GM23338 (cell line): ENCODE data around the gene TOP2A. TPM values are rescaled to one million over a fixed set of nuclear protein-coding genes. Genes with fewer than 3 reads are reported as not detected.

Experiments
- ATAC-seq: fragments of 200-7000 bp; cut with Tn5 transposase; 3 replicates; pipeline ENCODE4 v1.9.1; 2020
- DNase-seq: peaks from one replicate; pipeline ENCODE4 v3.0.0-alpha.2; 2015; ENCODE audit warnings: low spot score
- H2AFZ ChIP-seq: fragments of 200-600 bp; sonication (generic); 2 replicates; pipeline ENCODE4 v1.8.0; 2016; ENCODE audit warnings: antibody characterized with exemption, mild to moderate bottlenecking, moderate library complexity
- H3F3A ChIP-seq: fragments of 200-600 bp; sonication (generic); replicated peaks from 2 replicates; pipeline ENCODE4 v1.8.0; 2017; ENCODE audit warnings: antibody characterized with exemption, mixed run types, low read depth
- H3K27ac ChIP-seq: fragments of 200-600 bp; sonication (generic); 2 replicates; pipeline ENCODE4 v1.6.1; 2016; ENCODE audit warnings: low read depth
- H3K27me3 ChIP-seq: fragments of 200-600 bp; sonication (generic); 2 replicates; pipeline ENCODE4 v1.8.0; 2016; ENCODE audit warnings: mild to moderate bottlenecking, mixed run types, moderate library complexity; ENCODE audit not compliant: insufficient read depth
- H3K36me3 ChIP-seq: fragments of 200-600 bp; sonication (generic); 2 replicates; pipeline ENCODE4 v1.8.0; 2016; ENCODE audit warnings: mild to moderate bottlenecking; ENCODE audit not compliant: insufficient read depth
- H3K4me1 ChIP-seq: fragments of 200-600 bp; sonication (generic); 2 replicates; pipeline ENCODE4 v1.8.0; 2016; ENCODE audit warnings: mild to moderate bottlenecking, moderate library complexity; ENCODE audit not compliant: insufficient read depth
- H3K4me2 ChIP-seq: fragments of 200-600 bp; sonication (generic); 2 replicates; pipeline ENCODE4 v1.7.1; 2017; ENCODE audit warnings: mixed run types
- H3K4me3 ChIP-seq: fragments of 200-600 bp; sonication (generic); 2 replicates; pipeline ENCODE4 v1.6.1; 2016; ENCODE audit warnings: mixed run types
- H3K79me2 ChIP-seq: fragments of 200-600 bp; sonication (generic); replicated peaks from 2 replicates; pipeline ENCODE4 v1.8.0; 2017; ENCODE audit warnings: mild to moderate bottlenecking; ENCODE audit not compliant: insufficient read depth
- H3K9me2 ChIP-seq: fragments of 200-600 bp; sonication (generic); 2 replicates; pipeline ENCODE4 v1.8.0; 2017; ENCODE audit not compliant: insufficient read depth
- H4K20me1 ChIP-seq: fragments of 200-600 bp; sonication (generic); replicated peaks from 2 replicates; pipeline ENCODE4 v1.8.0; 2017; ENCODE audit warnings: mild to moderate bottlenecking; ENCODE audit not compliant: insufficient read depth
- H3K27ac Mint-ChIP-seq: 2 replicates; pipeline ENCODE4 v1.8.0; 2020; ENCODE audit warnings: inconsistent platforms, mild to moderate bottlenecking, moderate library complexity, mixed read lengths
- H3K27me3 Mint-ChIP-seq: 3 replicates; pipeline ENCODE4 v1.8.0; 2022; ENCODE audit warnings: low read depth, mild to moderate bottlenecking, moderate library complexity, mixed read lengths, inconsistent platforms; ENCODE audit not compliant: insufficient read depth, poor library complexity
- H3K36me3 Mint-ChIP-seq: 3 replicates; pipeline ENCODE4 v1.8.0; 2021; ENCODE audit warnings: low read depth, mild to moderate bottlenecking, inconsistent platforms, moderate library complexity, mixed read lengths
- H3K4me1 Mint-ChIP-seq: 3 replicates; pipeline ENCODE4 v1.8.0; 2020; ENCODE audit warnings: mild to moderate bottlenecking, inconsistent platforms, mixed read lengths
- H3K4me3 Mint-ChIP-seq: 3 replicates; pipeline ENCODE4 v1.8.0; 2021; ENCODE audit warnings: moderate library complexity, mild to moderate bottlenecking, inconsistent platforms, mixed read lengths
- H3K9me3 Mint-ChIP-seq: 3 replicates; pipeline ENCODE4 v1.8.0; 2020; ENCODE audit warnings: moderate library complexity, mild to moderate bottlenecking, inconsistent platforms, mixed read lengths
- CREB1 ChIP-seq: fragments of 250-450 bp; sonication (Bioruptor Pico); IDR thresholded peaks from 2 replicates; pipeline ENCODE4 v1.5.0; 2020; ENCODE audit warnings: low read depth, mild to moderate bottlenecking, moderate library complexity
- EZH2 ChIP-seq: fragments of 200-600 bp; sonication (generic); IDR thresholded peaks from one replicate; pipeline ENCODE4 v1.8.0; 2017; ENCODE audit warnings: antibody characterized with exemption, mild to moderate bottlenecking, low read depth; ENCODE audit not compliant: unreplicated experiment
- EZH2phosphoT487 ChIP-seq: fragments of 200-600 bp; sonication (generic); IDR thresholded peaks from one replicate; pipeline ENCODE4 v1.8.1; 2018; ENCODE audit warnings: antibody characterized with exemption; ENCODE audit not compliant: unreplicated experiment
- STAT1 ChIP-seq: IDR thresholded peaks from one replicate; pipeline ENCODE4 v1.6.1; 2016; ENCODE audit warnings: antibody characterized with exemption; ENCODE audit not compliant: unreplicated experiment
- ZNF114 ChIP-seq: fragments of 250-450 bp; sonication (Bioruptor Pico); IDR thresholded peaks from 2 replicates; pipeline ENCODE4 v1.5.0; 2020; ENCODE audit warnings: mild to moderate bottlenecking, moderate library complexity
- ZNF462 ChIP-seq: fragments of 250-450 bp; sonication (Bioruptor Pico); IDR thresholded peaks from 2 replicates; pipeline ENCODE4 v1.5.0; 2020; ENCODE audit warnings: mild to moderate bottlenecking, moderate library complexity
- polyA plus RNA-seq: library from polyadenylated mRNA; unstranded; fragments of >200 nt; fragmentation: Nextera tagmentation; extraction: Ambion mirVana; gene quantifications from 2 replicates; pipeline ENCODE4 v1.2.1, GENCODE V29; 2016
- total RNA-seq: library from RNA; depleted of rRNA; stranded (reverse); fragments of >200 nt; shearing (Covaris generic); gene quantifications from 2 replicates; pipeline ENCODE4 v1.2.3, GENCODE V29; 2014

Gene TOP2A
- total and polyA plus RNA-seq, 2 experiments from 2014 or later = 263 to 442 TPM

- TF ChIP-seq ZNF462 (CRISPR knock-in tag) = no peak
- TF ChIP-seq STAT1 = no peak
- no peak for TF ChIP-seq ZNF114 (CRISPR knock-in tag)
- TF ChIP-seq EZH2 = no peak
- no peak for TF ChIP-seq EZH2phosphoT487
Measured at GRCh38 chr17:40448213-40448638, 30.5 kb upstream of the TOP2A start (continued).

GRCh38 chr17:40447806-40448205 lies 30.1 kb upstream of the TOP2A start:
- Histone ChIP-seq H3K27me3 (peaks cover 6% of the 10 kb centered on the region; the same call in 1 of the 2 replicates), H3K36me3 (peaks cover 3% of the 10 kb centered on the region; the same call in 1 of the 2 replicates), H3K27ac (no peak overlapping the region), H3K9me2 (no peaks in the 10 kb centered on the region), H4K20me1 (no peaks in the 10 kb centered on the region), H3K79me2 (peaks cover 67% of the 10 kb centered on the region), H3K4me1 (peaks cover 34% of the 10 kb centered on the region), H2AFZ (no peak overlapping the region), H3K4me3 (no peak overlapping the region), H3K4me2 (no peak overlapping the region), H3F3A (no peaks in the 10 kb centered on the region; the same call in 1 of the 2 replicates)
- Mint-ChIP-seq H3K27ac (no peak overlapping the region), H3K4me3 (no peak overlapping the region), H3K36me3 (peaks cover 9% of the 10 kb centered on the region; the same call in 2 of the 3 replicates), H3K4me1 (peaks cover 40% of the 10 kb centered on the region), H3K27me3 (peaks cover 8% of the 10 kb centered on the region), H3K9me3 (no peaks in the 10 kb centered on the region)
- DNase-seq (no peak), ATAC-seq (no peak)
- TF ChIP-seq ZNF462 (CRISPR knock-in tag) (no peak), CREB1 (CRISPR knock-in tag) (no peak)
